Activated naive CD4-positive, alpha-beta T cell treated with anti-CD3 and anti-CD28 coated beads, Interleukin-2, amount 50 U/mL, for 24 hours (primary cell): Measurements from ENCODE around the gene C2CD4D.

Experiments used
- H3K27ac Mint-ChIP-seq: one replicate; pipeline ENCODE4 v1.8.0; 2021; ENCODE audit warnings: mild to moderate bottlenecking, mixed read lengths
- H3K27me3 Mint-ChIP-seq: one replicate; pipeline ENCODE4 v1.8.0; 2021; ENCODE audit warnings: mixed read lengths
- H3K36me3 Mint-ChIP-seq: one replicate; pipeline ENCODE4 v1.8.0; 2021; ENCODE audit warnings: mixed read lengths
- H3K4me1 Mint-ChIP-seq: one replicate; pipeline ENCODE4 v1.8.0; 2021; ENCODE audit warnings: mixed read lengths
- H3K4me3 Mint-ChIP-seq: one replicate; pipeline ENCODE4 v1.8.0; 2021; ENCODE audit warnings: mild to moderate bottlenecking, mixed read lengths
- H3K9me3 Mint-ChIP-seq: one replicate; pipeline ENCODE4 v1.8.0; 2021; ENCODE audit warnings: mixed read lengths

C2CD4D gene

DNA sequence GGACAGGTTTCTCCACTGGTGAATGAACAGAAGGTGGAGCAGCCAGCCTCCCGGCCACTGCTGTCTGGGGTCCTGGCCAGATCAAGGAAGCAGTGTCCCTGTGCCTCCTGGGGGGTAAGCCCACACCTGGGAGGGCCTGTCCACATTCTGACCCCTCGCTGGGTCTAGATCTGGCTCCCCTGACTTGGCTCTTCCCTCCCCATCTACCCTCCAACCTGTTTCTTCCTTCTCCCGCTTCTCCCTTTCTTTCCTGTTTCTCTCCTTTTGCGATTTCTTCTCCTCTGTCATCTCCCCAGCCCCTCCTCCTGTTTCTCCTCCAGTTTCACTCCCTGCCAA, 8.4 kb downstream of the C2CD4D start:
- no peaks in the 10 kb centered on the region for H3K27me3 Mint-ChIP-seq
- H3K27ac Mint-ChIP-seq, result no peak overlapping the region
- no peak overlapping the region for H3K4me3 Mint-ChIP-seq
- H3K36me3 Mint-ChIP-seq, result no peaks in the 10 kb centered on the region
- H3K9me3 Mint-ChIP-seq, result no peaks in the 10 kb centered on the region
- peaks cover 53% of the 10 kb centered on the region for H3K4me1 Mint-ChIP-seq

- H3K4me1 Mint-ChIP-seq, result peaks cover 57% of the 10 kb centered on the region
- H3K9me3 Mint-ChIP-seq, result no peaks in the 10 kb centered on the region
- H3K36me3 Mint-ChIP-seq, result no peaks in the 10 kb centered on the region
- no peak overlapping the region for H3K4me3 Mint-ChIP-seq
- H3K27me3 Mint-ChIP-seq, result no peaks in the 10 kb centered on the region
- H3K27ac Mint-ChIP-seq, result no peak overlapping the region
Measured at GRCh38 chr1:151830055-151830454, 9.6 kb downstream of the C2CD4D start.

- Mint-ChIP-seq H3K27ac (peak overlapping the region; percentile 43), H3K36me3 (no peaks in the 10 kb centered on the region), H3K4me3 (peak overlapping the region; percentile 11), H3K27me3 (no peaks in the 10 kb centered on the region), H3K4me1 (peaks cover 57% of the 10 kb centered on the region), H3K9me3 (no peaks in the 10 kb centered on the region)
Measured at GRCh38 chr1:151829352-151830046, 10.1 kb downstream of the C2CD4D start.

GRCh38 chr1:151828921-151829320, 10.7 kb downstream of the C2CD4D start:
- Mint-ChIP-seq H3K27me3 (no peaks in the 10 kb centered on the region), H3K4me3 (peak overlapping the region; percentile 11), H3K9me3 (no peaks in the 10 kb centered on the region), H3K4me1 (peaks cover 52% of the 10 kb centered on the region), H3K36me3 (no peaks in the 10 kb centered on the region), H3K27ac (peak overlapping the region; percentile 0)

GRCh38 chr1:151827853-151828252, 11.8 kb downstream of the C2CD4D start:
- Mint-ChIP-seq H3K4me3 (peak overlapping the region; percentile 19), H3K36me3 (no peaks in the 10 kb centered on the region)

DNA sequence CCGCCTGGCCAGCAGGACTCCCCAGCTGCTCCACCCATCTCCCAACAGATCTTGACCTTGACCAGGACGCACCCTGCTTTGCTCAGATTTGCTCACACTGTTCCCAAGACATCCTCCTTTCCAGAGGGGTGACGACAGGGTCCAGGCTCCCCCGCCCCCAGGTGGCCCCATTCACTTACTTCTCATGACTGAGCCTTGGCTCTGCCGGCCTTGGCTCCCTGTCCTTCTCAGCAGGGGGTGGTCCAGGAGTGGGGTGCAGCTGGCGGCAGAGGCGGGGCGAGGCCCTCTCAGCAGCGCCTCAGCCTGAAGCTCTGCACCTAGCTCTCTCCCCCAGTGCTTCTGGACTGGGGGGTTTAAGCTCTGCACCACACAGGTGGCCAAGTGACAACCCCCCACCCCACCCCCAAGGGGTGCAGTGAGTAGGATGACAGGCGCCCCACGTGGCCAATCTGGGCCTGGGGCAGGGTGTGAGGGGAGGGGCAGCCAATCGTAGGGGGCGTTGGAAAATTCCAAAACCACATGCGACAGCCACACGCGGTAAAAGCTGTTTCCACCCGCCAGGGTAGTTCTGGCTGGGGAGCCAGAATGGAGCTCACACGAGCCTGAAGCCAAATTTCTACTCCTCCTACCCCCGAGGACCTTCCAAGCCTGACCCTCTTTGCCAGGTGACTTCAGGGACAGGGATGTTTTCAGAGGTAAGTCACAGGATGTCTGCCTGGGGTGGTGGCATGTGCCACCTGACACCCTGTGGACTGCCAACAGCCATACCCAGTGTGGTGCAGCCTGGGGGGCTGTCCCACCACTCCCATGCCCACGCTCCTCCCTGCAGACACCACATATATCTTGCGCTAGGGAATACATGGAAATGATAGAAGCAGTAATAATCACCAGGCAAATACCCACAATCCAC, 13.6 kb downstream of the C2CD4D start:
- H3K4me1 Mint-ChIP-seq, result peaks cover 60% of the 10 kb centered on the region
- H3K9me3 Mint-ChIP-seq, result no peaks in the 10 kb centered on the region
- H3K4me3 Mint-ChIP-seq, result no peak overlapping the region
- no peak overlapping the region for H3K27ac Mint-ChIP-seq
- no peaks in the 10 kb centered on the region for H3K36me3 Mint-ChIP-seq
- no peaks in the 10 kb centered on the region for H3K27me3 Mint-ChIP-seq

More at GRCh38 chr1:151827853-151828252, 11.8 kb downstream of the C2CD4D start:
- peak overlapping the region; percentile 9 for H3K27ac Mint-ChIP-seq
- no peaks in the 10 kb centered on the region for H3K9me3 Mint-ChIP-seq
- H3K4me1 Mint-ChIP-seq, result peaks cover 49% of the 10 kb centered on the region
- no peaks in the 10 kb centered on the region for H3K27me3 Mint-ChIP-seq

- H3K27me3 Mint-ChIP-seq, result no peaks in the 10 kb centered on the region
- no peaks in the 10 kb centered on the region for H3K9me3 Mint-ChIP-seq
- peaks cover 57% of the 10 kb centered on the region for H3K4me1 Mint-ChIP-seq
- no peak overlapping the region for H3K27ac Mint-ChIP-seq
- H3K36me3 Mint-ChIP-seq, result no peaks in the 10 kb centered on the region
- no peak overlapping the region for H3K4me3 Mint-ChIP-seq
Measured at GRCh38 chr1:151825204-151825603, 14.4 kb downstream of the C2CD4D start.

DNA sequence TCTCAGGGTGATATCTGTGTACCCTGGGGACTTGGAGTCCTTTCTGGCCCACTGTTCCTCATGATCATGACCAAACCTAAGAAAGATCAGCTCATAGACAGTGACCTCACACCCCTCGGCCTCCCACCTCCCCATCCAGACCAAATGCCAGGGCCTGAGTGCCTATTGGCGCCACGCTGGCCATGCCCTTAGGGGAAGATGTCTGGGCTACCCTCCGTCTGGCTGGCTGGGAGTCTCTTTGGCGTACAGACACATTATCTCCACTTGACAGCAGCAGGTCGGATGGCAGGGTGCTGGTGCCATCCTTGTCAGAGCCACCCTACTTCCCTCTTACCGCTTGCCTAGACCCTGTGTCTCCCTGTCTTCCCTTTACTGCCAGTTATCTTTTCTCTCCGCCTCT, 16.4 kb downstream of the C2CD4D start:
- Mint-ChIP-seq H3K27ac (no peak overlapping the region), H3K9me3 (no peaks in the 10 kb centered on the region), H3K4me1 (peaks cover 38% of the 10 kb centered on the region), H3K27me3 (no peaks in the 10 kb centered on the region), H3K36me3 (no peaks in the 10 kb centered on the region), H3K4me3 (no peak overlapping the region)

GRCh38 chr1:151822404-151822803, 17.2 kb downstream of the C2CD4D start:
- no peaks in the 10 kb centered on the region for H3K9me3 Mint-ChIP-seq
- no peak overlapping the region for H3K4me3 Mint-ChIP-seq
- no peaks in the 10 kb centered on the region for H3K36me3 Mint-ChIP-seq
- H3K4me1 Mint-ChIP-seq, result peaks cover 30% of the 10 kb centered on the region
- no peaks in the 10 kb centered on the region for H3K27me3 Mint-ChIP-seq
- no peak overlapping the region for H3K27ac Mint-ChIP-seq

- H3K9me3 Mint-ChIP-seq, result no peaks in the 10 kb centered on the region
- H3K4me3 Mint-ChIP-seq, result no peak overlapping the region
- no peaks in the 10 kb centered on the region for H3K27me3 Mint-ChIP-seq
Measured at GRCh38 chr1:151820940-151821339, 18.7 kb downstream of the C2CD4D start.

GRCh38 chr1:151819976-151820623, 19.5 kb downstream of the C2CD4D start:
- Mint-ChIP-seq H3K27ac (no peak overlapping the region), H3K27me3 (no peaks in the 10 kb centered on the region), H3K4me3 (no peak overlapping the region)

More at GRCh38 chr1:151820940-151821339, 18.7 kb downstream of the C2CD4D start:
- Mint-ChIP-seq H3K27ac (no peak overlapping the region), H3K4me1 (peaks cover 34% of the 10 kb centered on the region), H3K36me3 (no peaks in the 10 kb centered on the region)

DNA sequence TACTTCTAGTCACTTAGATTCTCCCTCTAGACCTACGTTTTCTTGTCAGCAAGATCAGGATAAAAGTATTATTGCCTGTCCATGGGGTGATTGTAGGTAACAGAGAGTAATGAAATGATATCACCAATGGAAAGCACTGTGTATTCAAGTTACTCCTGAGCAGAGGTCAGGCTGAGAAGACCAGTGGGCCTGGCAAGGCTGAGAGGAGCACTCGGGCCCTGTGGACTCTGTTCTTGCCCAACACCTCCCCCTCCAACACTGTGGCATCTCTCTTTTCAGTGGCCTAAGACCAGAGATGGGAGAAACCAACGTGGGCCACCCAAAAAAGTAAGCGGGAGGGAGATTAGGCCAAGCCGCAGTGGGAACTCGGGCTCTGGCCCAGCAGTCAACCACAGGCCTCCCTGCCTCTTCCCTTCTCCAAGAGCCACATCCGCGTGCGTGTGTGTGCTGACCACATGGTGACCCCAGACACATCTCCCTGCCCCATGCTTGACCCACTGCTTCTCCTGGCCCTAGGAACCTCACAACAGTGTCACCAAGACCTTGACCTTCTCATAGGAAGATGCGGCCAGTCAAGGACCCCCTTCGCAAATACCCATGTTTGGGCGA, 20.3 kb downstream of the C2CD4D start:
- Mint-ChIP-seq H3K4me1 (peaks cover 36% of the 10 kb centered on the region), H3K27me3 (no peaks in the 10 kb centered on the region), H3K27ac (no peak overlapping the region), H3K9me3 (no peaks in the 10 kb centered on the region), H3K36me3 (no peaks in the 10 kb centered on the region), H3K4me3 (no peak overlapping the region)

More at GRCh38 chr1:151819976-151820623, 19.5 kb downstream of the C2CD4D start:
- Mint-ChIP-seq H3K9me3 (no peaks in the 10 kb centered on the region), H3K36me3 (no peaks in the 10 kb centered on the region), H3K4me1 (peaks cover 36% of the 10 kb centered on the region)

GRCh38 chr1:151817353-151817730, 22.3 kb downstream of the C2CD4D start:
- Mint-ChIP-seq H3K4me1 (peaks cover 25% of the 10 kb centered on the region), H3K4me3 (no peak overlapping the region), H3K9me3 (no peaks in the 10 kb centered on the region), H3K27me3 (no peaks in the 10 kb centered on the region), H3K36me3 (no peaks in the 10 kb centered on the region), H3K27ac (no peak overlapping the region)

DNA sequence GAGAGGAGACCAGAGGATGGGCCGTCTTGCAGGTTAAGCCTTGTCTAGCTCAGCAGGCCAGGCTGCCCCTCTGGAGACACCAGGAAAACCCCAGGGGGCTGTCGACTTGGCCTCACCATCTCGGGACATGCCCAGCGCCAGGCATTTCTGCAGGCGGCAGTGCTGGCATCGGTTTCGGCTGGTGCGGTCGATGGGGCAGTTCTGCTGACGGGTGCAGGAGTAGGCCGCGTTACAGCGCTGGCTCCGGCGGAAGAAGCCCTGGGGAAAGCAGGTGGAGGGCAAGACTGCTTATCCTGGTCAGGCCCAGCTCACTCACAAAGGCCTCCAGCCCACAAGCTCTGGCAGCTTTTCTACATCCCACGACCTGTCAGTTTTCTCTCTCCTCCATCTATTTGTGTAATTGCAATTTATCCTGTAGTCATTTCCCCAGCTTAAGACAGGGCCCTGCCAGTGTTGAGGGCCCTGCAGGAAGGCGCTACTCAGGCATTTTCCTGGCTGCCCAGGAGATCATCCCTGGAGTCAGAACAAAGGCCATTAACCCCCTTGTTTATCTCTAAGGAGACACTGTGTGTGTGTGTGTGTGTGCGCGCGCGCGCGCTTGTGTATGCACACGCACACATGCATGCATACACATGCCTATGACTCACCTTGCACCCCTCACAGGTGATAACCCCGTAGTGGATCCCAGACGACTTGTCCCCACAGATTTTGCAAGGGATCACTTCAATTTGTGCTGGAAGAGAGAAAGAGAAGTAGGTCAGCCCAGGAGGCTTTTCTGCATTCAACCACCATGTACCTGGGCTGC, 22.9 kb downstream of the C2CD4D start:
- Mint-ChIP-seq H3K36me3 (no peaks in the 10 kb centered on the region), H3K9me3 (no peaks in the 10 kb centered on the region), H3K4me1 (peaks cover 23% of the 10 kb centered on the region), H3K4me3 (no peak overlapping the region), H3K27me3 (no peaks in the 10 kb centered on the region), H3K27ac (no peak overlapping the region)
